Neuron (in vitro differentiated cells): Measurements from ENCODE around the gene CAV2.
"Not testable (repeated sequence)": the region's sequence is repeated elsewhere in the genome, so short reads cannot be mapped to it uniquely, and the experiment has no call there.

Source experiments
- H2AFZ ChIP-seq: one replicate; pipeline ENCODE4 v1.6.1; 2013; ENCODE audit warnings: low read depth, mild to moderate bottlenecking, inconsistent platforms, low read length, moderate library complexity
- H3K27me3 ChIP-seq: one replicate; pipeline ENCODE4 v1.6.1; 2013; ENCODE audit warnings: low read length; ENCODE audit not compliant: insufficient read depth
- H3K36me3 ChIP-seq: one replicate; pipeline ENCODE4 v1.6.1; 2013; ENCODE audit warnings: low read length; ENCODE audit not compliant: insufficient read depth
- H3K4me1 ChIP-seq: one replicate; pipeline ENCODE4 v1.6.1; 2013; ENCODE audit warnings: low read length; ENCODE audit not compliant: insufficient read depth
- H3K4me3 ChIP-seq: 2 replicates; pipeline ENCODE4 v1.5.1; 2013; ENCODE audit warnings: mild to moderate bottlenecking, low read length, moderate library complexity
- H3K9me3 ChIP-seq: one replicate; pipeline ENCODE4 v1.6.1; 2013; ENCODE audit warnings: low read length

CAV2 gene

DNA sequence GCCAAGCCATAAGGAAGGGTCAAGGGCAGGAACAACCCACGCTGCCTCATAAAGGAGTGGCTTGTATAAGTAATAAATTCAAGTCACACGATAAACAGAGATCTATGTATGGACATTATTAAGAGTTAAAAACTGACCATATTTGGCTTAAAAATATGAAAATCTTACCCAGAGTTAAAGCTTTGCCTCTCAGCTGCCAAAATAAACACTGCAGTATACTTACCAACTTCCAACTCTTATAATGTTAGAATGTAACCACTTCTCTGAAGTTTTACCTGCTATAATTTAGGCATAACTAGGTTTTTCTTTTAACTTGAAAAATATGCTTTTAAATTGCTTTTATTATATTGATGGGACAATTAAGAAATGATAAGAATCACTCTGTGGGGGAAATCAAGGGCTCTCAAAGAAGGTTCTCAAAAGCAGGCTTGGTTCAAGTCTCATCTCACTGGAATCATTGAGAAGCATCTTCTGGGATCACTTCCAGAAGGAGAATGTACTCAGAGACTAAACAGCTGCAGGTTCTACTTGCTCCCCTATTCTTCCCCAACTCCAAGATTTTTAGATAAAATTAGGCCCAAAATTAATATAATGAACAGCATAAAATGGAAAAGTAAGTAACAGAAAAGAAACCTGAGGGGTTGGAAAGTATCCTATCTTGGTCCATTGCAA lies 16.1 kb upstream of the CAV2 start:
- H3K4me3 ChIP-seq = no peak overlapping the region
- H3K27me3 ChIP-seq = no peaks in the 10 kb centered on the region
- H2AFZ ChIP-seq = no peak overlapping the region
- H3K4me1 ChIP-seq = no peaks in the 10 kb centered on the region
- H3K9me3 ChIP-seq = no peaks in the 10 kb centered on the region
- H3K36me3 ChIP-seq = no peaks in the 10 kb centered on the region

- not testable (repeated sequence) for H3K9me3 ChIP-seq, H3K27me3 ChIP-seq, H3K4me1 ChIP-seq, H2AFZ ChIP-seq, H3K4me3 ChIP-seq, H3K36me3 ChIP-seq
Measured at GRCh38 chr7:116484389-116484788, 15.1 kb upstream of the CAV2 start.

- Histone ChIP-seq H2AFZ (no peak overlapping the region), H3K27me3 (no peaks in the 10 kb centered on the region), H3K36me3 (no peaks in the 10 kb centered on the region), H3K9me3 (no peaks in the 10 kb centered on the region), H3K4me3 (no peak overlapping the region), H3K4me1 (no peaks in the 10 kb centered on the region)
Measured at GRCh38 chr7:116487907-116488521, 11.5 kb upstream of the CAV2 start.

- H3K4me1 ChIP-seq = no peaks in the 10 kb centered on the region
- H3K27me3 ChIP-seq = no peaks in the 10 kb centered on the region
- H3K36me3 ChIP-seq = no peaks in the 10 kb centered on the region
- H2AFZ ChIP-seq = no peak overlapping the region
- no peaks in the 10 kb centered on the region for H3K9me3 ChIP-seq
- H3K4me3 ChIP-seq = no peak overlapping the region
Measured at GRCh38 chr7:116490351-116490750, 9.2 kb upstream of the CAV2 start.

DNA sequence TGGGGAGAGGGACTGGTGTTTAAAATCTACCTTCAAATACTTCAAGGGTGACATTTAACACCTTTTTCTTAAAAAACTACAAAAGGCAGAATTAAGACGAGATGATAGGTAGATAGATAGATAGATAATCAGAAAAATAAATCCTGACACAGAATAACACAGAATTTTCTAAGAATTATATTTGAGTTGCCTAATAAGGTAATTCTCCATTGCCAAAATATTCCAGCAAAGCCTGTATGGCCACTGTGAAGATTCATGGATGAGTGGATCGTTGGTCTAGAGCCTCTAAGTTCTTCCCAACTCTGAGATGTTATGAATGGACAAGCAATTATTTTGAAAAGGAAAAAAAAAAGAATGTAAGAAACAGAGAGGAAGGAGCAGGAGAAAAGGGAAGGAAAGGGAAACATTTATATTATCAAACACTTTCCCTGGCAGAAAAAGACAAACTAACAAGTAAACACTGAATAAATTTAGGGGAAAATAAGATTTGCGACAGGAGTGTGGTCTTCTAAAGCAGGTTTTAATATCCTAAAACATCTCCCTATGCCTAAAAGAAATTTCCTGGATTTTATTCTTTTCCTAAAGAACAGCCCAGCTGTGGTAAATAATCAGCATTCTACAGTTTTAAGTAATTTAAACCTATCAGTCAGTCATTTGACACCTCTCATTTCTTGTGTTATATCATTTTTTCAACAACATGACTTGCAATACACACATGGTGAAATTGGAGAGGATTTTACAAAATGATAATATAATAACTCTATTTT lies 7.5 kb upstream of the CAV2 start:
- no peaks in the 10 kb centered on the region for H3K9me3 ChIP-seq
- no peak overlapping the region for H3K4me3 ChIP-seq

DNA sequence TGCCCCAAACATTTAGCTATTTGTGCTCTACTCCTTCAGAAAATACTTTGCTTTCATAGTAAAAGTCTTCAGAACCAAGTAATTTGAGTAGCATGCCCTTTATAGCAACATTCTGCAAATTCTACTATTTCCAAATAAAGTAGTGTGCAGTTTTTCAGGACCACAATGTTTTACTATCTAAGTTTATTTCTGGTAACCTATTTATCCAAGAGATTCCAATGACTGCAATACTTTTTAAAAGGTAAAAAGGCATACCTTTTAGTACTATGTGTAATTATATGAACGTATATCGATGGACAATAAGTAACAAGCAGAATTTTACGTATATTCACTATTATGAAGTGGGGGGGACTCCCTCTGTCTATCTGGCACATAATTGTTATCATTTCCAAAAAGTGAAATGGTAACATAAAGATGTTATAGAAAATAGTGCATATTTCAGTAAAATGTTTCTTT lies 6.9 kb upstream of the CAV2 start:
- H3K27me3 ChIP-seq = no peaks in the 10 kb centered on the region
- no peaks in the 10 kb centered on the region for H3K36me3 ChIP-seq
- H3K9me3 ChIP-seq = no peaks in the 10 kb centered on the region
- no peak overlapping the region for H2AFZ ChIP-seq
- no peaks in the 10 kb centered on the region for H3K4me1 ChIP-seq
- no peak overlapping the region for H3K4me3 ChIP-seq

More for the DNA sequence above, 7.5 kb upstream of the CAV2 start:
- no peaks in the 10 kb centered on the region for H3K36me3 ChIP-seq
- no peaks in the 10 kb centered on the region for H3K4me1 ChIP-seq
- no peak overlapping the region for H2AFZ ChIP-seq
- no peaks in the 10 kb centered on the region for H3K27me3 ChIP-seq

DNA sequence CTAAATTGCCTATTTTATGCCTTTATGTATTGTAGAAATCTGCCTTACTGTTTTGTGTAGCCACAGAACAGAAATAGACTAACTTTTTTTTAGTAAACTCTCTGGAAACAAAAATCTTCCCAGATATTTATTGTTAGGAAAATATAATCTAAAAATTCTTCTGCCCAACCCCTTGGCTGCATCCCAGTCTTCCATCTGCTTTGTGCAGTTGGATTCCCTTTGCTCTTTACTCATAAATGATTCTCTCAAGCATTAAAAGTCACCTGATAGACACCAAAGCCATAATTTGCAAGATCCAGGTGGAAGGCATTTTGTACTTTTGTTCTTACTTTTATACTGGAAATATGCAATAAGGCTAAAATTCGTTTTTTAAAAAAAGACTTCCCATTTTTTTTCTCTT lies 6.1 kb upstream of the CAV2 start:
- Histone ChIP-seq H3K36me3 (no peaks in the 10 kb centered on the region), H2AFZ (no peak overlapping the region), H3K27me3 (no peaks in the 10 kb centered on the region), H3K4me1 (no peaks in the 10 kb centered on the region), H3K4me3 (no peak overlapping the region), H3K9me3 (no peaks in the 10 kb centered on the region)

DNA sequence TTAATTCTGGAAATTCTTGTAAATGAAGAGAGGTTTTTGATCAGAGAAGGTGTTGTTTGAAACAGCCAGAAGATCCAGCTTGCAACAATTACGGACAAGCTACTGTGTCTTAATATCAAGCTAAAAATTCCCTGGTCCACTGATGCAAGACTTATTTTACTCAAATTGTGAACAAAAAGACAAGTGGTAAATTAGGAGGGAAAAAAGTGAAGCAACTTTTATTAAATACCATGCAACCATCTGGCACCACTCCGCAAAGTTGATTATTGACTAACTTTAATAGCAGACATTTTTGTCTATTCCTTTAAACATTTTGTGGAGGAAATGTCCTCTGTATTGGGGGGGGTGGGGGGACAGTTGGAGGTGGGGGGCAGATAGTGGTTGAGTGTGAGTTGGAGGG lies 5.1 kb upstream of the CAV2 start:
- Histone ChIP-seq H3K4me3 (no peak overlapping the region), H3K9me3 (no peaks in the 10 kb centered on the region), H3K27me3 (no peaks in the 10 kb centered on the region), H3K36me3 (no peaks in the 10 kb centered on the region), H2AFZ (no peak overlapping the region), H3K4me1 (no peaks in the 10 kb centered on the region)

DNA sequence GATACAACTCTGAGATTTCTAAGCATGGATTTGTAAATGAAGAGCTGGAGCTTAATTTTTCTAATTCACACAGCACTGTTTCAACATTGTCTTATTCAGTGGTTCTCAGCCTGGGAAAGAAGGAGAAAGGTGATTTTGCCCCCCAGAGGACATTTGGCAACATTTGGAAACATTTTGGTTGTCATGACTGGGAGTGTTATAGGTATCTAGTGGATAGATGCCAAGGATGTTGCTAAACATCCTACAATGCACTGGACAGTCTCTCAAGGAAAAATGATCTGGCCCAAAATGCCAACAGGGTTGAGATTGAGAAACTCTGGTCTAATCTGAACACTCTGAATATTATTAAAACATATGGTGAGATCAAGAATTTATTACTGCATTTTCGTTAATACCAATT lies 3.8 kb upstream of the CAV2 start:
- H3K4me3 ChIP-seq = no peak overlapping the region
- H2AFZ ChIP-seq = no peak overlapping the region
- H3K4me1 ChIP-seq = no peaks in the 10 kb centered on the region
- H3K9me3 ChIP-seq = no peaks in the 10 kb centered on the region
- H3K36me3 ChIP-seq = no peaks in the 10 kb centered on the region
- H3K27me3 ChIP-seq = no peaks in the 10 kb centered on the region

DNA sequence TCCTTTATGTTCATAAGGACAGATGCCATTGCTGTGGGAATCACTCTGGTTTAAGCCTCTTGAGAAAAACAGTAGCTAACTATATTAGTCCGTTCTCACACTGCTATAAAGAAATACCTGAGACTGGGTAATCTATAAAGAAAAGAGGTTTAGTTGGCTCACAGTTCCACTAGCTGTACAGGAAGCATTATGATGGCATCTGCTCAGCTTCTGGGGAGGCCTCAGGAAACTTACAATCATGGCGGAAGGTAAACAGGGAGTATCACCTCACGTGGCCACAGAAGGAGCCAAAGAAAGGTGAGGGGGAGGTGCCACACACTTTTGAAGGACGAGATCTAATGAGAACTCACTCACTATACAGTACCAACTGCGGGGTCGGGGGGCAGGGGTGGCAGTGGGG lies 2.9 kb upstream of the CAV2 start:
- no peaks in the 10 kb centered on the region for H3K4me1 ChIP-seq
- no peaks in the 10 kb centered on the region for H3K9me3 ChIP-seq
- no peaks in the 10 kb centered on the region for H3K36me3 ChIP-seq
- no peak overlapping the region for H3K4me3 ChIP-seq
- no peak overlapping the region for H2AFZ ChIP-seq
- H3K27me3 ChIP-seq = no peaks in the 10 kb centered on the region

DNA sequence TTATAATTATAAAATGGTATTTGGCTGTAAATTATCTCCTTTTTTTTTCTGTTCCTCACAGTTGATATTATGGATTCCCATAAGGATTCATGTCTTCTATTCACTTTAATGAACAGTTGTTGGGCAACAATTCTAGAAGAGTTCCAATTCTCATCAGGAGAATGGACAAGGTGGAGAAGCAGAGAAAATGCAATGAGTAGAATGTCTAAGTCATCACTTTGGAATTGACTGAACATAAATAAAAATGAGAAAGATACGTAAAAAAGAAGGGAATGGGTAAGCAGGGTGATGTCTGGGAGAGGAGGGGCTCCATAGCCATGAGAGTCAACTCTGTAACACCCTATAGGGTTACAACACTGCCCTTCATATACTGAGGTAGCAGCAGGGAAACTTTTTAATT lies 1.8 kb upstream of the CAV2 start:
- Histone ChIP-seq H2AFZ (no peak overlapping the region), H3K27me3 (no peaks in the 10 kb centered on the region), H3K36me3 (no peaks in the 10 kb centered on the region), H3K9me3 (no peaks in the 10 kb centered on the region), H3K4me1 (no peaks in the 10 kb centered on the region), H3K4me3 (no peak overlapping the region)

DNA sequence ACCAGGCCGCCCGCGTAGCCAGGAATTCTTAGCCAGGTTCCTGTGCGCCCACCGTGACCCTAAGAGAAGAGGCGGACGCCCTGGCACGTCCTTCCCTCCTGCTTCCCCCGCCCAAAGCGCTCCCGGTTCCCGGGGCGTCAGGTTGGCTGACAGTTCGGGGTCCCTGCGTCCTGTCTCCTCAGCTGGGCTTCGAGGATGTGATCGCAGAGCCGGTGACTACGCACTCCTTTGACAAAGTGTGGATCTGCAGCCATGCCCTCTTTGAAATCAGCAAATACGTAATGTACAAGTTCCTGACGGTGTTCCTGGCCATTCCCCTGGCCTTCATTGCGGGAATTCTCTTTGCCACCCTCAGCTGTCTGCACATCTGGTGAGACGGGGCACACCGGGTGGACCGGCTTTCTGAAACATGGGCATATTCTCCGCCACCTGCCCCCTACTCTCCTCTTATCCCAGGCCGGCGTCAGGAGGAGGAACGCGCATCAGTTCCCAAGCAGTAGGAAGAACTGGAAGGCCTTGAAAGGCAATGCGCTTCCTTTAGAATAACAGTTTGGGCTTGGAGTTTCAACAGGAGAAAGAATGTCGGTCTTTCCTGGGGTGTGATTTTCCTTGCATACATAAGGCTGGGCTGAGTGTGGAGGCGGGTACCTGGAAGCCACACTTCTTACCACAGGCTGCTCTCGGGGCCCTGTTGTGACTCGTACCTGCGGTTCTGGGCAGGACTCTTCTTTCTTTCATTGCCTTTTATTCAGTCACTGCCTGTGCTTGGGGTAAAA lies 728 bp downstream of the CAV2 start:
- Histone ChIP-seq H2AFZ (peak overlapping the region; percentile 75), H3K4me1 (no peaks in the 10 kb centered on the region), H3K27me3 (no peaks in the 10 kb centered on the region), H3K36me3 (no peaks in the 10 kb centered on the region), H3K4me3 (peak overlapping the region; percentile 48), H3K9me3 (no peaks in the 10 kb centered on the region)
